ENCODE measurements around the gene ATP8A1. TPM values are rescaled to one million over a fixed set of nuclear protein-coding genes. Genes with fewer than 3 reads are reported as not detected.

ATP8A1 gene
- total RNA-seq, 2 donors from 2014 or later, result 15.2 to 24.7 TPM

GRCh38 chr4:42625329-42625728 lies 31.6 kb downstream of the ATP8A1 start:
- no peak overlapping the region for H3K27ac ChIP-seq
- no peaks in the 10 kb centered on the region for H3K9me3 ChIP-seq
- no peaks in the 10 kb centered on the region for H3K36me3 ChIP-seq
- no peak for ATAC-seq (ENCODE audit: insufficient number of reproducible peaks, low FRiP score, low read depth)
- no peak for TF ChIP-seq CTCF (IDR thresholded peaks at IDR 0.05)
- no peaks in the 10 kb centered on the region for H3K27me3 ChIP-seq (replicated peaks; ENCODE audit: insufficient read depth)
- DNase-seq (ENCODE audit: low spot score), result no peak
- H3K4me3 ChIP-seq, result no peak overlapping the region
- H3K4me1 ChIP-seq (ENCODE audit: control insufficient read depth in 1 of 2, low read depth in 2 of 2), result peaks cover 6 to 9% of the 10 kb centered on the region in 2 donors

- Histone ChIP-seq H3K4me3 (no peak overlapping the region), H3K9me3 (no peaks in the 10 kb centered on the region), H3K27ac (no peak overlapping the region), H3K36me3 (no peaks in the 10 kb centered on the region), H3K27me3 (replicated peaks; ENCODE audit: insufficient read depth) (no peaks in the 10 kb centered on the region), H3K4me1 (ENCODE audit: control insufficient read depth in 1 of 2, low read depth in 2 of 2) (peaks cover 6 to 9% of the 10 kb centered on the region in 2 donors)
- DNase-seq (ENCODE audit: low spot score), result no peak
- no peak for TF ChIP-seq CTCF (IDR thresholded peaks at IDR 0.05)
- ATAC-seq (ENCODE audit: insufficient number of reproducible peaks, low FRiP score, low read depth), result no peak
Measured at GRCh38 chr4:42624551-42624950, 32.4 kb downstream of the ATP8A1 start.

- peaks cover 0 to 9% of the 10 kb centered on the region in 2 donors for H3K4me1 ChIP-seq (ENCODE audit: control insufficient read depth in 1 of 2, low read depth in 2 of 2)
- DNase-seq (ENCODE audit: low spot score) (no peak), ATAC-seq (ENCODE audit: insufficient number of reproducible peaks, low FRiP score, low read depth) (no peak)
- no peaks in the 10 kb centered on the region for H3K9me3 ChIP-seq
- no peak overlapping the region for H3K4me3 ChIP-seq
- H3K27me3 ChIP-seq (replicated peaks; ENCODE audit: insufficient read depth), result no peaks in the 10 kb centered on the region
- TF ChIP-seq CTCF (IDR thresholded peaks at IDR 0.05), result no peak
- H3K27ac ChIP-seq, result no peak overlapping the region
- no peaks in the 10 kb centered on the region for H3K36me3 ChIP-seq
Measured at GRCh38 chr4:42618023-42618422, 38.9 kb downstream of the ATP8A1 start.

GRCh38 chr4:42617030-42617429 lies 39.9 kb downstream of the ATP8A1 start:
- ATAC-seq (ENCODE audit: insufficient number of reproducible peaks, low FRiP score, low read depth), result no peak
- TF ChIP-seq CTCF (IDR thresholded peaks at IDR 0.05), result no peak
- H3K27me3 ChIP-seq (replicated peaks; ENCODE audit: insufficient read depth), result no peaks in the 10 kb centered on the region
- H3K4me3 ChIP-seq, result no peak overlapping the region
- no peak overlapping the region for H3K27ac ChIP-seq
- DNase-seq (ENCODE audit: low spot score), result no peak
- peaks cover 0 to 9% of the 10 kb centered on the region in 2 donors for H3K4me1 ChIP-seq (ENCODE audit: control insufficient read depth in 1 of 2, low read depth in 2 of 2)
- H3K9me3 ChIP-seq, result no peaks in the 10 kb centered on the region
- no peaks in the 10 kb centered on the region for H3K36me3 ChIP-seq

- Histone ChIP-seq H3K27ac (no peak overlapping the region), H3K4me1 (ENCODE audit: control insufficient read depth in 1 of 2, low read depth in 2 of 2) (peaks cover 0 to 9% of the 10 kb centered on the region in 2 donors), H3K27me3 (replicated peaks; ENCODE audit: insufficient read depth) (no peaks in the 10 kb centered on the region), H3K36me3 (no peaks in the 10 kb centered on the region), H3K4me3 (no peak overlapping the region), H3K9me3 (no peaks in the 10 kb centered on the region)
- no peak for TF ChIP-seq CTCF (IDR thresholded peaks at IDR 0.05)
- ATAC-seq (ENCODE audit: insufficient number of reproducible peaks, low FRiP score, low read depth) (no peak), DNase-seq (ENCODE audit: low spot score) (no peak)
Measured at GRCh38 chr4:42616572-42616971, 40.3 kb downstream of the ATP8A1 start.

All from thoracic aorta (tissue), 2 donors.